ENCODE measurements around the gene NPC1L1.

DNA sequence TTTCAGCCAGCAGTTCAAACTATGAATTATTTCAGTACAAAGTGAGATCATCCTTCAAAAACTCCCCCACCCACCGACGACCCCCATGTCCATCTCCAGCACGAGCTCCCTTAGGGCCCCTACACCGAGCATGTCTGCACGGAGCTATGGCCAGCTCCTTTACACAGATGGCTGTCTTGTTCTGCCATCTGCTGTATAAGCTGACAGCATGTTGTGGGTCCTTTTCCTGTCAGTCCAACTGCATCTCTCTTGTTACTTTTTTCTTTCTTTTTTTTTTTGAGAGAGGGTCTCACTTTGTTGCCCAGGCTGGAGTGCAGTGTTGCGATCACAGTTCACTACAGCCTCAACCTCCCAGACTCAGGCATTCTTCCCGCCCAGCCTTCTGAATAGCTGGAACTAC lies 21.6 kb downstream of the NPC1L1 start:
- TF ChIP-seq ZNF274 (IDR thresholded peaks at IDR 0.05; ENCODE audit: low read depth, low read length) (no peak), SUZ12 (IDR thresholded peaks at IDR 0.05; ENCODE audit: extremely low read depth, insufficient read depth, insufficient read length) (no peak), YY1 (IDR thresholded peaks at IDR 0.05; ENCODE audit: insufficient read depth, insufficient read length) (no peak)
